Keratinocyte (primary cell): ENCODE results near the gene ARHGEF18. TPM values are rescaled to one million over a fixed set of nuclear protein-coding genes. Genes with fewer than 3 reads are reported as not detected.

Source experiments
- DNase-seq: peaks from one replicate; pipeline ENCODE4 v3.0.0-alpha.2; 2011; ENCODE audit warnings: low read depth, missing footprints, low spot score
- FAIRE-seq: peaks from 2 replicates; lab custom pipeline; 2011; peaks lifted over from hg19 to GRCh38; lab: Jason Lieb, UNC
- H2AFZ ChIP-seq: 2 replicates; pipeline ENCODE4 v1.6.0; 2012; ENCODE audit warnings: low read length, control low read depth, inconsistent platforms; ENCODE audit not compliant: control insufficient read depth
- H3K27ac ChIP-seq: 2 replicates; pipeline ENCODE4 v1.5.1; 2011; ENCODE audit warnings: low read length; ENCODE audit not compliant: control insufficient read depth, insufficient read depth
- H3K27me3 ChIP-seq: 3 replicates; pipeline ENCODE4 v1.6.0; 2011; ENCODE audit warnings: low read length; ENCODE audit not compliant: control insufficient read depth, insufficient read depth; ENCODE audit errors: extremely low read depth
- H3K36me3 ChIP-seq, 2 experiments: 2 replicates in 1 of 2; 3 replicates in 1 of 2; pipeline ENCODE4 v1.5.1; 2011; ENCODE audit warnings: low read length in 2 of 2, mild to moderate bottlenecking in 1 of 2; ENCODE audit not compliant: control insufficient read depth in 2 of 2, insufficient read depth in 2 of 2; ENCODE audit errors: extremely low read depth in 1 of 2
- H3K4me1 ChIP-seq: 3 replicates; pipeline ENCODE4 v1.5.1; 2011; ENCODE audit warnings: low read length; ENCODE audit not compliant: control insufficient read depth, insufficient read depth; ENCODE audit errors: extremely low read depth
- H3K4me2 ChIP-seq: 3 replicates; pipeline ENCODE4 v1.6.0; 2011; ENCODE audit warnings: low read depth, low read length; ENCODE audit not compliant: control insufficient read depth, insufficient read depth; ENCODE audit errors: extremely low read depth
- H3K4me3 ChIP-seq, 3 experiments: fragments of 200-600 bp in 1 of 3; sonication (generic) in 1 of 3; 2 replicates in 2 of 3; 3 replicates in 1 of 3; pipeline ENCODE4 v1.5.1; 2011 to 2016; ENCODE audit warnings: low read length in 3 of 3, mild to moderate bottlenecking in 3 of 3, control low read depth in 2 of 3, inconsistent platforms in 1 of 3, low read depth in 1 of 3, mixed read lengths in 1 of 3, mixed run types in 1 of 3, moderate library complexity in 1 of 3; ENCODE audit not compliant: control insufficient read depth in 2 of 3, insufficient read depth in 2 of 3; ENCODE audit errors: extremely low read depth in 1 of 3
- H3K79me2 ChIP-seq: 2 replicates; pipeline ENCODE4 v1.6.0; 2012; ENCODE audit warnings: low read length; ENCODE audit not compliant: control insufficient read depth, insufficient read depth
- H3K9ac ChIP-seq: 3 replicates; pipeline ENCODE4 v1.6.0; 2011; ENCODE audit warnings: low read length; ENCODE audit not compliant: control insufficient read depth, insufficient read depth; ENCODE audit errors: extremely low read depth
- H3K9me1 ChIP-seq: 3 replicates; pipeline ENCODE4 v1.6.0; 2011; ENCODE audit warnings: low read length; ENCODE audit not compliant: control insufficient read depth, insufficient read depth; ENCODE audit errors: extremely low read depth
- H3K9me3 ChIP-seq: 2 replicates; pipeline ENCODE4 v1.5.1; 2012; ENCODE audit warnings: low read depth, low read length; ENCODE audit not compliant: control insufficient read depth
- H4K20me1 ChIP-seq: 3 replicates; pipeline ENCODE4 v1.6.0; 2011; ENCODE audit warnings: low read length; ENCODE audit not compliant: control insufficient read depth, insufficient read depth; ENCODE audit errors: extremely low read depth
- EZH2 ChIP-seq: IDR thresholded peaks from one replicate; pipeline ENCODE4 v1.6.1; 2012; ENCODE audit warnings: inconsistent platforms, mild to moderate bottlenecking, low read length, moderate library complexity
- dilution Hi-C: fragments of 300-500 bp; cut with MboI; formaldehyde crosslinking; loops from one replicate; pipeline ENCODE4 v1.7.0; 2020; ENCODE audit warnings: low sequenced_read_pairs; ENCODE audit not compliant: extremely low pct_ligation_motif_present
- polyA plus RNA-seq, 5 experiments: library from polyadenylated mRNA; depleted of rRNA in 3 of 5; stranded (reverse) in 3 of 5; stranded (forward) in 1 of 5; unstranded in 1 of 5; fragments of >200 nt; gene quantifications; 1 replicate in 1 of 5; 2 replicates in 3 of 5; 3 replicates in 1 of 5; pipeline versions ENCODE4 v1.2.1 to v1.2.3, GENCODE V29; 2011 to 2012; ENCODE audit warnings: missing spikeins in 2 of 5, low read depth in 1 of 5, low replicate concordance in 1 of 5
- TF ChIP-seq, protein P1 (sequence below), 3 experiments: IDR thresholded peaks in 1 of 3; conservative IDR thresholded peaks in 1 of 3; optimal IDR thresholded peaks in 1 of 3; 2 replicates in 2 of 3; 3 replicates in 1 of 3; pipeline versions ENCODE3 to v1.5.1; 2011; ENCODE audit warnings: low read length in 3 of 3, mild to moderate bottlenecking in 3 of 3, moderate library complexity in 2 of 3, control low read depth in 1 of 3, inconsistent platforms in 1 of 3; ENCODE audit not compliant: insufficient read depth in 2 of 3; ENCODE audit errors: extremely low read depth in 1 of 3

Gene ARHGEF18
- polyA plus RNA-seq, 1 donor (not counting 4 experiments of a cell fraction or from before 2014, with no cell fraction given), result 7.9 TPM

DNA sequence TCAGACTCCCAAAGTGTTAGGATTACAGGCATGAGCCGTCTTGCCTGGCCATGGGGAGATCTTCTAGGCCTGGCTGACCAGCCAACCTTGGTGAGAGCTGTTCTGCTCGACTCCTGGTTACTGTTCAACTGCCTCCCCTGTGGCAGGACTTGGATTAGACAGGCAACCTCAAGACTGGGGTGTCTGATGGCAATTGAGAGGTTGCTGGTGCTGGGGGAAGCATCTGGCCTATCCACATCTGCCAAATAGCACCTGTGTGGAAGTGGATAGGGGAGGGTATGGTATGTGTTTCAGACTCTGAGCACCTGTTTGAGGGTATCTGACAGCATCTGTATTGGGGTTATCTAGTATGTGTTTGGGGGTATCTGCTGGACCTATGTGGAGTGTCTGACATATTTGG lies 44.7 kb downstream of the ARHGEF18 start:
- Histone ChIP-seq H4K20me1 (no peaks in the 10 kb centered on the region), H3K9ac (no peak overlapping the region), H2AFZ (no peak overlapping the region), H3K4me2 (no peak overlapping the region), H3K4me3 (no peak overlapping the region), H3K9me3 (no peaks in the 10 kb centered on the region), H3K79me2 (peaks cover 29% of the 10 kb centered on the region), H3K4me1 (peaks cover 21% of the 10 kb centered on the region), H3K27me3 (no peaks in the 10 kb centered on the region), H3K9me1 (no peaks in the 10 kb centered on the region), H3K27ac (no peak overlapping the region), H3K36me3 (no peaks in the 10 kb centered on the region)
- DNase-seq (no peak), FAIRE-seq (no peak)
- TF ChIP-seq, protein P1, sequence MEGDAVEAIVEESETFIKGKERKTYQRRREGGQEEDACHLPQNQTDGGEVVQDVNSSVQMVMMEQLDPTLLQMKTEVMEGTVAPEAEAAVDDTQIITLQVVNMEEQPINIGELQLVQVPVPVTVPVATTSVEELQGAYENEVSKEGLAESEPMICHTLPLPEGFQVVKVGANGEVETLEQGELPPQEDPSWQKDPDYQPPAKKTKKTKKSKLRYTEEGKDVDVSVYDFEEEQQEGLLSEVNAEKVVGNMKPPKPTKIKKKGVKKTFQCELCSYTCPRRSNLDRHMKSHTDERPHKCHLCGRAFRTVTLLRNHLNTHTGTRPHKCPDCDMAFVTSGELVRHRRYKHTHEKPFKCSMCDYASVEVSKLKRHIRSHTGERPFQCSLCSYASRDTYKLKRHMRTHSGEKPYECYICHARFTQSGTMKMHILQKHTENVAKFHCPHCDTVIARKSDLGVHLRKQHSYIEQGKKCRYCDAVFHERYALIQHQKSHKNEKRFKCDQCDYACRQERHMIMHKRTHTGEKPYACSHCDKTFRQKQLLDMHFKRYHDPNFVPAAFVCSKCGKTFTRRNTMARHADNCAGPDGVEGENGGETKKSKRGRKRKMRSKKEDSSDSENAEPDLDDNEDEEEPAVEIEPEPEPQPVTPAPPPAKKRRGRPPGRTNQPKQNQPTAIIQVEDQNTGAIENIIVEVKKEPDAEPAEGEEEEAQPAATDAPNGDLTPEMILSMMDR (optimal IDR thresholded peaks at IDR 0.05 in 1 of 3, IDR thresholded peaks at IDR 0.05 in 1 of 3, conservative IDR thresholded peaks at IDR 0.05 in 1 of 3; ENCODE audit: extremely low read depth in 1 of 3, insufficient read depth in 2 of 3, low read length in 3 of 3), result no peak
- TF ChIP-seq EZH2, result no peak
- dilution Hi-C loops, result no loop called here

- no peaks in the 10 kb centered on the region for H3K27me3 ChIP-seq
- dilution Hi-C loops, result no loop called here
- TF ChIP-seq EZH2, result no peak
- TF ChIP-seq, protein P1 (optimal IDR thresholded peaks at IDR 0.05 in 1 of 3, IDR thresholded peaks at IDR 0.05 in 1 of 3, conservative IDR thresholded peaks at IDR 0.05 in 1 of 3; ENCODE audit: extremely low read depth in 1 of 3, insufficient read depth in 2 of 3, low read length in 3 of 3), result no peak
Measured at GRCh38 chr19:7393939-7394730, 45.4 kb downstream of the ARHGEF18 start.

More at GRCh38 chr19:7393939-7394730, 45.4 kb downstream of the ARHGEF18 start:
- no peaks in the 10 kb centered on the region for H3K9me1 ChIP-seq
- no peak for FAIRE-seq
- DNase-seq, result no peak
- H3K79me2 ChIP-seq, result peaks cover 36% of the 10 kb centered on the region
- peak overlapping the region; percentile 80 for H3K27ac ChIP-seq
- H3K4me2 ChIP-seq, result peak overlapping the region; percentile 83
- H3K4me3 ChIP-seq, result peak overlapping the region; percentile 80 to 97 (median 88)
- H2AFZ ChIP-seq, result peak overlapping the region; percentile 30
- H3K4me1 ChIP-seq, result peaks cover 28% of the 10 kb centered on the region
- peak overlapping the region; percentile 85 for H3K9ac ChIP-seq
- no peaks in the 10 kb centered on the region for H3K36me3 ChIP-seq
- no peaks in the 10 kb centered on the region for H4K20me1 ChIP-seq
- H3K9me3 ChIP-seq, result no peaks in the 10 kb centered on the region
